GM12878 (cell line): ENCODE measurements around the gene CCSER1.

Experiments
- CTCF ChIP-seq, 3 experiments: IDR thresholded peaks in 2 of 3; conservative IDR thresholded peaks in 1 of 3; 2 replicates each; pipeline ENCODE4 v1.5.1; 2011; ENCODE audit warnings: low read depth in 3 of 3, low read length in 3 of 3, mild to moderate bottlenecking in 3 of 3, control low read depth in 2 of 3, moderate library complexity in 2 of 3, inconsistent platforms in 1 of 3, mixed read lengths in 1 of 3; ENCODE audit not compliant: control insufficient read depth in 2 of 3, insufficient read depth in 1 of 3; ENCODE audit errors: extremely low read depth in 1 of 3
- MXI1 ChIP-seq: fragments of 150-350 bp; IDR thresholded peaks from 2 replicates; pipeline ENCODE4 v1.6.1; 2011; ENCODE audit warnings: low read depth, mild to moderate bottlenecking, inconsistent platforms, low read length, improper control_type of control experiment
- NR2F1 ChIP-seq: fragments of 450-650 bp; conservative IDR thresholded peaks from 2 replicates; pipeline ENCODE4 v1.6.1; 2017; ENCODE audit warnings: mild to moderate bottlenecking
- PRDM15 ChIP-seq: fragments of 450-650 bp; formaldehyde crosslinking; IDR thresholded peaks from 2 replicates; pipeline ENCODE4 v1.4.0; 2020; ENCODE audit warnings: mild to moderate bottlenecking, moderate library complexity

GRCh38 chr4:90185416-90185815 lies 58.2 kb downstream of the CCSER1 start:
- TF ChIP-seq MXI1, result no peak
- no peak for TF ChIP-seq PRDM15 (CRISPR knock-in tag)
- no peak for TF ChIP-seq CTCF (IDR thresholded peaks at IDR 0.05 in 2 of 3, conservative IDR thresholded peaks at IDR 0.05 in 1 of 3; ENCODE audit: control insufficient read depth in 2 of 3, extremely low read depth in 1 of 3, insufficient read depth in 1 of 3, low read depth in 3 of 3, low read length in 3 of 3)
- TF ChIP-seq NR2F1, result no peak
